ENCODE measurements around the gene NCDN. TPM values are rescaled to one million over a fixed set of nuclear protein-coding genes. Genes with fewer than 3 reads are reported as not detected.

NCDN gene
- total and polyA plus RNA-seq, 4 experiments from 2014 or later = 13.4 to 32.2 (median 24.1) TPM

DNA sequence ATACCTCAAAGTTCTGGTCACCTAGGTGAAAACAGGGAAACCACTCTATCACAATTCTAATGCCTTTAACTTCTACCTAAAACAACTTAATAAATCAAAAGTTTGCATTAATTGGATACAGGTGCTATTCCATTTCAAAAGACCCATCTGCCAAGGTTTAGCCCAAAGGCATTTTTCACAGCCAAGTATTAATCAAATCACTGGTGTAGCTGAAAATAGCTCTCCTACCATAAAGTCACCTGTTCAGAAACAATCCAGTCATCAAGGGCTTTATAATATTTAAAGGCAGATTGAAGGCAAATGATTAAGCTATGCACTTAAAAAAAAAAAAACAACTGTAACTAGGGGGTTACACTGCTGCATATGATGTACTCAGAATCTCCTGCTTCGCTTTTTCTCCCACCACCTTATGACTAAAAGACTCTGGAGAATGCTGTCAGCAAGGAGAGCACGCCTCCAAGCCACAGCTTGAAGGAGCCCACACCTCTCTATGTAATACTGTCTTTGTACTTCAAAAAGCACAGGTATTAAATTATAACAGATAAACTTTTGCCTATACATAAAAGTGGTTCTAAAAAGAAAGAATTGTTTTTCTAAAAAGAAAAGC lies 20.9 kb upstream of the NCDN start:
- peaks cover 7 to 32% of the 10 kb centered on the region in 2 donors for H3K36me3 Mint-ChIP-seq
- POLR2A ChIA-PET (ENCODE audit: partially characterized antibody) = interaction anchor here (0.9 to 6.7 kb wide), 4 partner anchors 21 to 85 kb away, joined by 4 to 80 read pairs (median 5); partner anchors contain the start of genes KIAA0319L and NCDN
- H3K27me3 Mint-ChIP-seq = no peaks in the 10 kb centered on the region
- H3K36me3 ChIP-seq (ENCODE audit: insufficient read depth, low read length) = no peaks in the 10 kb centered on the region
- H3K4me3 Mint-ChIP-seq = peak overlapping the region in 7 of 8 donors; percentile 40 to 68 (median 61)
- CTCF ChIA-PET (ENCODE audit: partially characterized antibody) = interaction anchor here (1.1 to 12.1 kb wide), 10 partner anchors 8 to 179 kb away, joined by 3 to 195 read pairs (median 6); no protein-coding TSS in a partner anchor
- H3K27me3 ChIP-seq (ENCODE audit: insufficient read depth, low read length) = no peaks in the 10 kb centered on the region
- peak in 1 of 5 donors; percentile 43 for DNase-seq
- H3K9me3 ChIP-seq (ENCODE audit: control insufficient read depth in 1 of 2, low read length in 2 of 2) = no peaks in the 10 kb centered on the region
- no peaks in the 10 kb centered on the region for H3K9me3 Mint-ChIP-seq
- H3K27ac ChIP-seq (ENCODE audit: low read depth, low read length) = no peak overlapping the region
- peak overlapping the region; percentile 77 to 94 (median 88) for H3K27ac Mint-ChIP-seq
- H3K4me1 ChIP-seq (ENCODE audit: insufficient read depth, low read length) = peaks cover 56% of the 10 kb centered on the region
- no peak overlapping the region for H3K4me3 ChIP-seq (ENCODE audit: low read length in 2 of 2)
- peaks cover 53 to 80% (median 63%) of the 10 kb centered on the region in 4 donors for H3K4me1 Mint-ChIP-seq
- intact Hi-C loops (cut with micrococcal nuclease) = no loop called here

DNA sequence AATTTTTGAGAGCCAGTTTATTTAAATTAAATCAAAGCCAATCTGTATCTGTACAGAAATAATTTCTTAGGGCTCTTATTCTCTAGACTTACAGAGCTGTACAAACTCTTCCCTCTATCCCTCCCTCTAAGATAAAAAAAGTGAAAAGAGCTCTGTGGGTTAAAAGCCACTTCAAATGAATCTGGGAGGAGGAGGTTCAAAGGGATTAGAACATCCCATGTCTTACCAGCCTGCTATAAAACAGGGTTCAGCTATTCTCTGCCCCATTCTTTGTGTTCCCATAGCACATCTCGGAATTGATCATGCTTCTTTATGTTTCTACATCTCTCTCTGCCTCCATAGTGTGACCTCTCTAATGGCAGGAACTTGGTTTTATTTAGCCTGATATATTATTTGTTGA lies 19.8 kb upstream of the NCDN start:
- no peaks in the 10 kb centered on the region for H3K9me3 ChIP-seq (ENCODE audit: control insufficient read depth in 1 of 2, low read length in 2 of 2)
- H3K36me3 ChIP-seq (ENCODE audit: insufficient read depth, low read length) = no peaks in the 10 kb centered on the region
- peaks cover 57 to 91% (median 73%) of the 10 kb centered on the region in 4 donors for H3K4me1 Mint-ChIP-seq
- H3K4me3 ChIP-seq (ENCODE audit: low read length in 2 of 2) = no peak overlapping the region
- intact Hi-C loops (cut with micrococcal nuclease) = loop anchor here (2.0 kb wide), 1 partner anchor 19 kb away; the partner anchor contains the start of genes KIAA0319L and NCDN
- H3K27me3 ChIP-seq (ENCODE audit: insufficient read depth, low read length) = no peaks in the 10 kb centered on the region
- H3K4me3 Mint-ChIP-seq = peak overlapping the region; percentile 18 to 88 (median 52)
- H3K27ac Mint-ChIP-seq = peak overlapping the region; percentile 77 to 94 (median 85)
- no peak for DNase-seq
- H3K27me3 Mint-ChIP-seq = no peaks in the 10 kb centered on the region
- ChIA-PET CTCF (ENCODE audit: partially characterized antibody) (interaction anchor here (1.0 to 12.1 kb wide), 6 partner anchors 21 to 239 kb away, joined by 3 to 195 read pairs (median 6); no protein-coding TSS in a partner anchor), POLR2A (ENCODE audit: partially characterized antibody) (interaction anchor here (0.7 to 6.7 kb wide), 9 partner anchors 11 to 110 kb away, joined by 3 to 80 read pairs (median 8); partner anchors contain the start of genes KIAA0319L and NCDN)
- peaks cover 58% of the 10 kb centered on the region for H3K4me1 ChIP-seq (ENCODE audit: insufficient read depth, low read length)
- H3K27ac ChIP-seq (ENCODE audit: low read depth, low read length) = no peak overlapping the region
- no peaks in the 10 kb centered on the region for H3K9me3 Mint-ChIP-seq
- peaks cover 4 to 30% of the 10 kb centered on the region in 2 donors for H3K36me3 Mint-ChIP-seq

DNA sequence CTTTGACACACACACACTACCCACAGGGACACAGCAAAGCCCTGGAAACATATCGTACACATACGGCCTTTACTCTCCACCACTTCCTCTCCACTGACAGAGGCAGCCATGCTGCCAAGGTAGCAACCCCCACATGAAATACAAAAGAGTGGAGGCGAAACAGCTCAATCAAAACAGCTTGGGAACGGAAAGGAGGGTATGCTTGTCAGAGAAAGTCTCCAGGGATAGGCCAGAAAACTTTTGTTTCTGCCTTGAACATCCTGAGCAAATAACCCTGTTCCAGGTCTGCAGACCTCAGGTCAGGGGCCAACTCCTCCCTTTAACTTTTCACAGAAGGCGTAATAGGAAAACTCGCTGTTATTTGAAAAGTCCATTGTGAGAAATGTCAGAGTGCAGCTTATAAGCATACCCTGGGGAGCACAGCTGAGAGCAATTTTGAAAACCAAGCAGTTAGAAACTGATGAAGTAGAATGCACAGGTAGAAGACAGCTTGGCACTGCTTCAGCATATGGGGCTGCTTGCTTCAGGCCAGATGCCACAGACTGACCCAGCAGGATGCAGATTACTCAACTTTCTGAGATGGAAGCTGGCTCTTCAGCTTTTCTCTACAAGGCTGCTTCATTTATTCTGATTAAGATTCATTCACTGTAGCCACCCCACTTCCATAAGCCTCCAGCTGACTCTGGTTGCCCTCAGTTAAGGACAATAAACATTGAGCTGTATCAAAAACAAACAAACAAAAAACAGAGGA lies 18.4 kb upstream of the NCDN start:
- Histone ChIP-seq H3K27ac (ENCODE audit: low read depth, low read length) (peak overlapping the region; percentile 52), H3K9me3 (ENCODE audit: control insufficient read depth in 1 of 2, low read length in 2 of 2) (no peaks in the 10 kb centered on the region), H3K4me1 (ENCODE audit: insufficient read depth, low read length) (peaks cover 69% of the 10 kb centered on the region), H3K36me3 (ENCODE audit: insufficient read depth, low read length) (no peaks in the 10 kb centered on the region), H3K27me3 (ENCODE audit: insufficient read depth, low read length) (no peaks in the 10 kb centered on the region), H3K4me3 (ENCODE audit: low read length in 2 of 2) (peak overlapping the region in 1 of 2 donors; percentile 19)
- H3K27me3 Mint-ChIP-seq = no peaks in the 10 kb centered on the region
- peaks cover 58 to 90% (median 80%) of the 10 kb centered on the region in 4 donors for H3K4me1 Mint-ChIP-seq
- H3K36me3 Mint-ChIP-seq = peaks cover under 1 to 30% of the 10 kb centered on the region in 2 donors
- DNase-seq = peak; percentile 69 to 77 (median 71)
- CTCF ChIA-PET (ENCODE audit: partially characterized antibody) = interaction anchor here (1.4 to 12.1 kb wide), 6 partner anchors 18 to 86 kb away, joined by 3 to 195 read pairs (median 6); partner anchors contain the start of genes KIAA0319L and NCDN
- H3K27ac Mint-ChIP-seq = peak overlapping the region; percentile 77 to 96 (median 94)
- POLR2A ChIA-PET (ENCODE audit: partially characterized antibody) = interaction anchor here (0.6 to 6.7 kb wide), 11 partner anchors 10 to 230 kb away, joined by 3 to 80 read pairs (median 6); partner anchors contain the start of genes KIAA0319L and NCDN
- intact Hi-C loops (cut with micrococcal nuclease) = loop anchor here (1.0 to 2.0 kb wide), 2 partner anchors 18 to 33 kb away; partner anchors contain the start of genes KIAA0319L and NCDN
- H3K4me3 Mint-ChIP-seq = peak overlapping the region; percentile 75 to 91 (median 80)
- H3K9me3 Mint-ChIP-seq = no peaks in the 10 kb centered on the region

DNA sequence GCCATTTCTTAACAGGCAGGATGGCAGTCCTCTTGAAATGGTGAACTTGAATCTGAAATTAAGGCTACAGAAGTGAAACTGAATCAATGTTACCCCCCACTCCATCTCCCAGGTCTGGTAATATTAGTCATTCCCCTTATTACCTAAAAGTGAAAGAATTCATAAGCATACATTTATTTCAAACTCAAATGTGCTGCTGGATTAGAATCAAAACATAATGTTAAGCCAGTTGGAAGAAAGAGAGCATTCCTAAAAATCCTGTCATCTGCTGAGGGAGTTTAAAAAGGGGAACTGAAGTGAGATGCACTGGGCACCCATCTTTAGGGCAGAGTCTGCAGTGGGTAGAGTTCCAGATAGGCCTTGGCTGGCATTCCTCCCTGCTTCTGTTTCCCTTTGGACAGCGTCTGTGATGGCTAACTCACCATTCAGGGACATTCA lies 17.8 kb upstream of the NCDN start:
- H3K4me3 Mint-ChIP-seq = peak overlapping the region in 6 of 8 donors; percentile 79 to 91 (median 84)
- H3K27ac Mint-ChIP-seq = peak overlapping the region; percentile 77 to 96 (median 94)
- H3K4me1 ChIP-seq (ENCODE audit: insufficient read depth, low read length) = peaks cover 70% of the 10 kb centered on the region
- H3K27me3 Mint-ChIP-seq = no peaks in the 10 kb centered on the region
- peaks cover 61 to 93% (median 83%) of the 10 kb centered on the region in 4 donors for H3K4me1 Mint-ChIP-seq
- H3K4me3 ChIP-seq (ENCODE audit: low read length in 2 of 2) = no peak overlapping the region
- intact Hi-C loops (cut with micrococcal nuclease) = loop anchor here (1.0 to 2.0 kb wide), 2 partner anchors 17 to 34 kb away; partner anchors contain the start of genes KIAA0319L and NCDN
- no peaks in the 10 kb centered on the region for H3K36me3 ChIP-seq (ENCODE audit: insufficient read depth, low read length)
- DNase-seq = no peak
- ChIA-PET POLR2A (ENCODE audit: partially characterized antibody) (interaction anchor here (1.0 to 6.7 kb wide), 10 partner anchors 15 to 88 kb away, joined by 3 to 80 read pairs (median 6); partner anchors contain the start of genes KIAA0319L and NCDN), CTCF (ENCODE audit: partially characterized antibody) (interaction anchor here (1.4 to 12.1 kb wide), 6 partner anchors 18 to 86 kb away, joined by 3 to 195 read pairs (median 6); partner anchors contain the start of genes KIAA0319L and NCDN)
- H3K27ac ChIP-seq (ENCODE audit: low read depth, low read length) = peak overlapping the region; percentile 52
- peaks cover 0 to 34% of the 10 kb centered on the region in 2 donors for H3K36me3 Mint-ChIP-seq
- no peaks in the 10 kb centered on the region for H3K9me3 ChIP-seq (ENCODE audit: control insufficient read depth in 1 of 2, low read length in 2 of 2)
- no peaks in the 10 kb centered on the region for H3K9me3 Mint-ChIP-seq
- H3K27me3 ChIP-seq (ENCODE audit: insufficient read depth, low read length) = no peaks in the 10 kb centered on the region

DNA sequence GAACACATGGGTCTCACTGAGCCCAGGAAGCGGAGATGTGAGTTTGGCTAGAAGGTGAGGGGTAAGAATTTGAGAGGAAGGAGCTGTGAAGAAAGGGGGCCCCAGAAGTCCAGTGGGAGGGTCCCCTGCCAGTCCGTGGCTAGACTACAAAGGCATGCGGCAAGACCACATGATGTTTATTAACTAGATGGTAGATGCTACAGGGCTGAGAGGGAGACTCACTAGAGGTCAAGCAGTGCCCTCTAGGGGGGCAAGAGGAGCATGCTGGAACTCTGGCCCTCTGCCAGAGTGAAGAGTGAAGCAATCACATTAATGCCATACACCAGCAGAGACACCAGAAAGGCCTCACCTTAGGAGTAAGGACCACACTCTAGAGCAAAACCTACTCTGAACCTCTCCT lies 12.6 kb upstream of the NCDN start:
- no peaks in the 10 kb centered on the region for H3K36me3 ChIP-seq (ENCODE audit: insufficient read depth, low read length)
- H3K9me3 ChIP-seq (ENCODE audit: control insufficient read depth in 1 of 2, low read length in 2 of 2) = no peaks in the 10 kb centered on the region
- H3K4me3 ChIP-seq (ENCODE audit: low read length in 2 of 2) = no peak overlapping the region
- peaks cover 42 to 82% (median 67%) of the 10 kb centered on the region in 4 donors for H3K4me1 Mint-ChIP-seq
- DNase-seq = peak; percentile 65 to 68 (median 67)
- ChIA-PET CTCF (ENCODE audit: partially characterized antibody) (interaction anchor here (0.7 to 3.5 kb wide), 13 partner anchors 9 to 388 kb away, joined by 3 to 123 read pairs (median 5); partner anchors contain the start of genes KIAA0319L and NCDN), POLR2A (ENCODE audit: partially characterized antibody) (interaction anchor here (0.9 to 1.7 kb wide), 4 partner anchors 36 to 94 kb away, joined by 3 to 6 read pairs (median 6); no protein-coding TSS in a partner anchor)
- no peaks in the 10 kb centered on the region for H3K9me3 Mint-ChIP-seq
- peaks cover 17 to 58% of the 10 kb centered on the region in 2 donors for H3K36me3 Mint-ChIP-seq
- H3K27ac Mint-ChIP-seq = peak overlapping the region; percentile 22 to 89 (median 60)
- H3K4me3 Mint-ChIP-seq = peak overlapping the region in 1 of 8 donors; percentile 30
- H3K27me3 Mint-ChIP-seq = no peaks in the 10 kb centered on the region
- peaks cover 37% of the 10 kb centered on the region for H3K4me1 ChIP-seq (ENCODE audit: insufficient read depth, low read length)
- no peaks in the 10 kb centered on the region for H3K27me3 ChIP-seq (ENCODE audit: insufficient read depth, low read length)
- H3K27ac ChIP-seq (ENCODE audit: low read depth, low read length) = no peak overlapping the region
- intact Hi-C loops (cut with micrococcal nuclease) = loop anchor here (1.0 to 5.0 kb wide), 2 partner anchors 94 to 343 kb away; no protein-coding TSS in a partner anchor

DNA sequence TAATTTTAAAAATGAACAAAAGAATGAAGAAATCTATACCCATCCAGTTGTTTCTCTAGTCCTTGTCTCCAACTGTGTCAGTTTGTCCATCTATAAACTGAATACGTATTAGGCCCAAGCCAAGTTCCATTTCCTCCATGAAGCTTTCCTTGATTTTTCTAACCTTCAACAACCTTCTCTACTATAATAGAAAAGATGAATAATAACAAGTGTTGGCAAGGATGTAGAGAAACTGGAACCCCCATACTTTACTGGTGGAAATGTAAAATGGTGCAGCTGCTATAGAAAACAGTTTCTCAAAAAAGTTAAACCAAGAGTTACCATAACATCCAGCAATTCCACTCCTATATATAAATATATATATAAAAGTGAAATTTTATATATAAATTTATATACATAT lies 11.0 kb upstream of the NCDN start:
- Mint-ChIP-seq H3K27ac (peak overlapping the region in 2 of 7 donors; percentile 4 to 26), H3K4me1 (peaks cover 36 to 74% (median 60%) of the 10 kb centered on the region in 4 donors), H3K9me3 (no peaks in the 10 kb centered on the region), H3K27me3 (no peaks in the 10 kb centered on the region), H3K36me3 (peaks cover 18 to 59% of the 10 kb centered on the region in 2 donors), H3K4me3 (no peak overlapping the region)
- H3K9me3 ChIP-seq (ENCODE audit: control insufficient read depth in 1 of 2, low read length in 2 of 2) = no peaks in the 10 kb centered on the region
- H3K4me3 ChIP-seq (ENCODE audit: low read length in 2 of 2) = no peak overlapping the region
- H3K27me3 ChIP-seq (ENCODE audit: insufficient read depth, low read length) = no peaks in the 10 kb centered on the region
- peaks cover 4% of the 10 kb centered on the region for H3K36me3 ChIP-seq (ENCODE audit: insufficient read depth, low read length)
- DNase-seq = no peak
- H3K4me1 ChIP-seq (ENCODE audit: insufficient read depth, low read length) = peaks cover 27% of the 10 kb centered on the region
- CTCF ChIA-PET (ENCODE audit: partially characterized antibody) = interaction anchor here (1.0 to 3.5 kb wide), 2 partner anchors 88 to 94 kb away, joined by 3 to 123 read pairs; no protein-coding TSS in a partner anchor
- POLR2A ChIA-PET (ENCODE audit: partially characterized antibody) = no interaction called here
- H3K27ac ChIP-seq (ENCODE audit: low read depth, low read length) = no peak overlapping the region
- intact Hi-C loops (cut with micrococcal nuclease) = loop anchor here (5.0 kb wide), 1 partner anchor 344 kb away; no protein-coding TSS in a partner anchor

Data from CD4-positive, alpha-beta memory T cell (primary cell).